Astrocyte (in vitro differentiated cells and primary cell): Measurements from ENCODE around the gene S100PBP. TPM values are rescaled to one million over a fixed set of nuclear protein-coding genes. Genes with fewer than 3 reads are reported as not detected.
A peak's percentile ranks its signal among the peaks of the same experiment; 100 is the strongest.

ENCODE experiments used
- DNase-seq: peaks from one replicate; pipeline ENCODE4 v3.0.0-alpha.2; 2010; ENCODE audit warnings: low read depth
- FAIRE-seq: peaks from 2 replicates; lab custom pipeline; 2011; peaks lifted over from hg19 to GRCh38; lab: Jason Lieb, UNC
- H2AFZ ChIP-seq: 2 replicates; pipeline ENCODE4 v1.6.0; 2012; ENCODE audit warnings: low read depth, low read length, inconsistent platforms
- H3K27ac ChIP-seq: 2 replicates; pipeline ENCODE4 v1.5.1; 2011; ENCODE audit warnings: low read depth, low read length, inconsistent platforms
- H3K27me3 ChIP-seq: 2 replicates; pipeline ENCODE4 v1.6.0; 2011; ENCODE audit warnings: low read length, inconsistent platforms; ENCODE audit not compliant: insufficient read depth
- H3K36me3 ChIP-seq: 2 replicates; pipeline ENCODE4 v1.5.1; 2011; ENCODE audit warnings: low read length, inconsistent platforms; ENCODE audit not compliant: insufficient read depth
- H3K4me1 ChIP-seq: 2 replicates; pipeline ENCODE4 v1.5.1; 2011; ENCODE audit warnings: low read length, inconsistent platforms; ENCODE audit not compliant: insufficient read depth
- H3K4me2 ChIP-seq: 2 replicates; pipeline ENCODE4 v1.6.0; 2012; ENCODE audit warnings: low read length, inconsistent platforms
- H3K4me3 ChIP-seq: 2 replicates; pipeline ENCODE4 v1.5.1; 2011; ENCODE audit warnings: low read depth, mild to moderate bottlenecking, low read length, inconsistent platforms; ENCODE audit not compliant: insufficient read depth
- H3K79me2 ChIP-seq: 2 replicates; pipeline ENCODE4 v1.6.0; 2012; ENCODE audit warnings: mild to moderate bottlenecking, low read length, inconsistent platforms; ENCODE audit not compliant: insufficient read depth
- H3K9ac ChIP-seq: 2 replicates; pipeline ENCODE4 v1.6.0; 2012; ENCODE audit warnings: mild to moderate bottlenecking, low read length, inconsistent platforms
- H3K9me3 ChIP-seq: 2 replicates; pipeline ENCODE4 v1.5.1; 2012; ENCODE audit warnings: low read depth, mild to moderate bottlenecking, low read length, inconsistent platforms; ENCODE audit not compliant: insufficient read depth
- H4K20me1 ChIP-seq: 2 replicates; pipeline ENCODE4 v1.6.0; 2012; ENCODE audit warnings: low read length, inconsistent platforms; ENCODE audit not compliant: insufficient read depth
- H3K27ac Mint-ChIP-seq: one replicate; pipeline ENCODE4 v1.8.0; 2021; ENCODE audit warnings: mild to moderate bottlenecking, mixed read lengths; ENCODE audit not compliant: unreplicated experiment
- H3K27me3 Mint-ChIP-seq: one replicate; pipeline ENCODE4 v1.8.0; 2021; ENCODE audit warnings: low read depth, mixed read lengths; ENCODE audit not compliant: unreplicated experiment
- H3K36me3 Mint-ChIP-seq: one replicate; pipeline ENCODE4 v1.8.0; 2021; ENCODE audit warnings: low read depth, mixed read lengths; ENCODE audit not compliant: unreplicated experiment
- H3K4me1 Mint-ChIP-seq: one replicate; pipeline ENCODE4 v1.8.0; 2021; ENCODE audit warnings: low read depth, mixed read lengths; ENCODE audit not compliant: unreplicated experiment
- H3K4me3 Mint-ChIP-seq: one replicate; pipeline ENCODE4 v1.8.0; 2021; ENCODE audit warnings: mild to moderate bottlenecking, moderate library complexity, mixed read lengths; ENCODE audit not compliant: unreplicated experiment
- H3K9me3 Mint-ChIP-seq: one replicate; pipeline ENCODE4 v1.8.0; 2021; ENCODE audit warnings: mild to moderate bottlenecking, mixed read lengths; ENCODE audit not compliant: unreplicated experiment
- EZH2 ChIP-seq: IDR thresholded peaks from 2 replicates; pipeline ENCODE4 v1.6.1; 2012; ENCODE audit warnings: mild to moderate bottlenecking, low read length, inconsistent platforms; ENCODE audit not compliant: insufficient read depth
- total RNA-seq: library from RNA; stranded (reverse); gene quantifications from 2 replicates; pipeline ENCODE4 v1.2.1, GENCODE V29; 2021
- TF ChIP-seq, protein P1 (sequence below): IDR thresholded peaks from 2 replicates; pipeline ENCODE4 v1.5.1; 2011; ENCODE audit warnings: low read depth, mild to moderate bottlenecking, inconsistent platforms, low read length, moderate library complexity; ENCODE audit not compliant: insufficient read depth

The S100PBP gene
- total RNA-seq, 1 donor from 2014 or later: 40.3 TPM

DNA sequence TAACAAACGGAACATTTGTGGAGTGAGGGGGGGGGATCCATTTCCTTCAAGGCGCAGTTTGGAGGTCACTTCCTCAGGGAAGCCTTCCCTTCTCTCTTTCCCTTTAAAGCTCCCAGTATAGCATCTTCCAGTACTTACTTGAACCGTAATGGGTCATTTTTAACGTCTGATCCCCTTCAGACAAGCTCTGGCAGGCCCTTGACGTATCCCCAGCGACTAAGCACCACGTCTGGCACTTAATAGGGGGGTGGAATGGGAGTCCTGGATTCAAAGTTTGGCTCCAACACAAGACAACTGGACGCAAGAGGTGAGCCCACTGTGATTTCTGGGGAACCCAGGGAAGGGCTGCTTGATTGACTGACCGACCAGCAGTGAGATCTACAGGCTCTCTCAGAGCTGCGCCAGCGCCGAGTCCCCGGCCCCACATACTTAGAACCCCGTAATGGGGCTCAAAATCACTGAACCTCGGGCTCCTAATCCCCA lies 736 bp upstream of the S100PBP start:
- H3K4me3 ChIP-seq: peak overlapping the region; percentile 95
- H3K36me3 ChIP-seq: no peaks in the 10 kb centered on the region
- TF ChIP-seq, protein P1, sequence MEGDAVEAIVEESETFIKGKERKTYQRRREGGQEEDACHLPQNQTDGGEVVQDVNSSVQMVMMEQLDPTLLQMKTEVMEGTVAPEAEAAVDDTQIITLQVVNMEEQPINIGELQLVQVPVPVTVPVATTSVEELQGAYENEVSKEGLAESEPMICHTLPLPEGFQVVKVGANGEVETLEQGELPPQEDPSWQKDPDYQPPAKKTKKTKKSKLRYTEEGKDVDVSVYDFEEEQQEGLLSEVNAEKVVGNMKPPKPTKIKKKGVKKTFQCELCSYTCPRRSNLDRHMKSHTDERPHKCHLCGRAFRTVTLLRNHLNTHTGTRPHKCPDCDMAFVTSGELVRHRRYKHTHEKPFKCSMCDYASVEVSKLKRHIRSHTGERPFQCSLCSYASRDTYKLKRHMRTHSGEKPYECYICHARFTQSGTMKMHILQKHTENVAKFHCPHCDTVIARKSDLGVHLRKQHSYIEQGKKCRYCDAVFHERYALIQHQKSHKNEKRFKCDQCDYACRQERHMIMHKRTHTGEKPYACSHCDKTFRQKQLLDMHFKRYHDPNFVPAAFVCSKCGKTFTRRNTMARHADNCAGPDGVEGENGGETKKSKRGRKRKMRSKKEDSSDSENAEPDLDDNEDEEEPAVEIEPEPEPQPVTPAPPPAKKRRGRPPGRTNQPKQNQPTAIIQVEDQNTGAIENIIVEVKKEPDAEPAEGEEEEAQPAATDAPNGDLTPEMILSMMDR: no peak
- no peak for TF ChIP-seq EZH2
- no peaks in the 10 kb centered on the region for H3K27me3 Mint-ChIP-seq
- H3K9me3 ChIP-seq: no peaks in the 10 kb centered on the region
- H3K27ac ChIP-seq: peak overlapping the region; percentile 95
- peak overlapping the region; percentile 86 for H3K4me2 ChIP-seq
- H3K4me3 Mint-ChIP-seq: peak overlapping the region; percentile 98
- DNase-seq: no peak
- H3K27ac Mint-ChIP-seq: peak overlapping the region; percentile 97
- peaks cover 37% of the 10 kb centered on the region for H4K20me1 ChIP-seq
- peaks cover 21% of the 10 kb centered on the region for H3K4me1 Mint-ChIP-seq
- peaks cover 17% of the 10 kb centered on the region for H3K36me3 Mint-ChIP-seq
- H3K27me3 ChIP-seq: no peaks in the 10 kb centered on the region
- peak overlapping the region; percentile 28 for H2AFZ ChIP-seq
- peaks cover 96% of the 10 kb centered on the region for H3K79me2 ChIP-seq
- H3K9ac ChIP-seq: peak overlapping the region; percentile 95
- peaks cover 28% of the 10 kb centered on the region for H3K4me1 ChIP-seq
- no peaks in the 10 kb centered on the region for H3K9me3 Mint-ChIP-seq
- FAIRE-seq: no peak

DNA sequence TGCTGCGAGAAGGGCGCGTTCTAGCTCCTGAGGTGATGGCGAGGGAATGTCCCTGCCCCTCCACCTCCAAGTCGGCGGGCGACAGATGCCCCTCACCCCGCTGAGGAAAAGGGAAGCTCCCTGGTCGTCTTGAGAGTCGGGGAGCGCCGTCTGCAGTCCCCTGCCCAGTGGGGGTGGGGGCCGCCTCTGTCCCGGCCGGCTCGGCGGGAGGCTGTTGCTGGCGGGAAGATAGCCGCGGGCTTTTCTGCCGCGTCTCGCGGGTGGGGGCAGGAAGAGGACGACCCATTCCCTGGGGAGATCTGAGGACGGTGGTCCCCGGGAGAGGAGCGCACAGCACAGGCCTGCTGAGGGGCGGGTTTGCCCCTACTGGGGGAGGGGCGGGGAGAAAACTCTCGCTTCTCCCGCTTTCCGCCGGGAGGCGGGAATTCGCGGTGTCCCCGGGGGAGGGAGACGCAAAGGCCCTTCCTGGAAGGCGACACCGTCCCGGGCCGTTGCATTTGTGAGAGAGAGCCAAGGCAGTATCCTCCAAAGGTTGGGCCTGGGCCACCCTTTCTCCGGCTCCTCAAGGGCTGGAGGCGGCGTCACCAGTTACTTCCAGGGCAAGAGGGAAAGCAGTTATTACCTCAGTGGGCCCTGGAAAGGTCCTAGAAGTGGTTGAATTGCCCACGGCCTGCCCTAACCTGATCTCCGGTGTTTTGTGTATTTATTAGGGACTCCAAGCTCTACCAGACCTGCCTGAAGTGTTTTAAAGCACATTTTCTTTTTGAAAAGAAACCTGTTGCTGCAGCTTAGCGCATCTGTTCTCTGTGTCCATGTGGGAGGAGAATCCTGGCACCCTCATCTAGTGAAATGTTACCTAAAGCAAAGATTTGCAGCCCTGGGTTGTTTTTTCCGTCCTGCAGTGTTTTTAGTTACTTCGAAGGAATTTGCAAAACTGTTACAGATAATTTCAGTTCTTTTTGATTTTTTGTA lies 648 bp downstream of the S100PBP start:
- FAIRE-seq: no peak
- peak overlapping the region; percentile 95 for H3K4me3 ChIP-seq
- peaks cover 91% of the 10 kb centered on the region for H3K79me2 ChIP-seq
- no peak for TF ChIP-seq EZH2
- TF ChIP-seq, protein P1: no peak
- Mint-ChIP-seq H3K4me3 (peak overlapping the region; percentile 98), H3K4me1 (peaks cover 21% of the 10 kb centered on the region), H3K9me3 (no peaks in the 10 kb centered on the region), H3K27ac (peak overlapping the region; percentile 97), H3K36me3 (peaks cover 15% of the 10 kb centered on the region), H3K27me3 (no peaks in the 10 kb centered on the region)
- no peaks in the 10 kb centered on the region for H3K36me3 ChIP-seq
- peak overlapping the region; percentile 95 for H3K9ac ChIP-seq
- no peaks in the 10 kb centered on the region for H3K9me3 ChIP-seq
- H2AFZ ChIP-seq: peak overlapping the region; percentile 92
- peak overlapping the region; percentile 95 for H3K27ac ChIP-seq
- peaks cover 28% of the 10 kb centered on the region for H3K4me1 ChIP-seq
- H3K27me3 ChIP-seq: no peaks in the 10 kb centered on the region
- DNase-seq: peak; percentile 34
- H3K4me2 ChIP-seq: peak overlapping the region; percentile 88
- peaks cover 25% of the 10 kb centered on the region for H4K20me1 ChIP-seq
